Endodermal cell (in vitro differentiated cells): ENCODE data around the gene APCDD1. TPM values are rescaled to one million over a fixed set of nuclear protein-coding genes. Genes with fewer than 3 reads are reported as not detected.

Experiments used
- DNase-seq: peaks from one replicate; pipeline ENCODE4 v3.0.0-alpha.2; 2017
- H3K27ac ChIP-seq: 2 replicates; pipeline ENCODE4 v1.5.1; 2013; ENCODE audit warnings: mild to moderate bottlenecking, low read depth, low read length, moderate library complexity
- H3K27me3 ChIP-seq: 2 replicates; pipeline ENCODE4 v1.6.1; 2013; ENCODE audit warnings: mild to moderate bottlenecking, low read length, moderate library complexity; ENCODE audit not compliant: insufficient read depth, control insufficient read depth, poor library complexity, severe bottlenecking
- H3K36me3 ChIP-seq: 2 replicates; pipeline ENCODE4 v1.7.0; 2013; ENCODE audit warnings: mild to moderate bottlenecking, low read length, moderate library complexity; ENCODE audit not compliant: control insufficient read depth, insufficient read depth
- H3K4me1 ChIP-seq: one replicate; pipeline ENCODE4 v1.7.0; 2013; ENCODE audit warnings: low read length; ENCODE audit not compliant: control insufficient read depth, insufficient read depth
- H3K4me3 ChIP-seq: 2 replicates; pipeline ENCODE4 v1.5.1; 2013; ENCODE audit warnings: mild to moderate bottlenecking, low read length, moderate library complexity
- H3K9ac ChIP-seq: 2 replicates; pipeline ENCODE4 v1.6.1; 2013; ENCODE audit warnings: mild to moderate bottlenecking, low read length, moderate library complexity; ENCODE audit not compliant: poor library complexity, severe bottlenecking; ENCODE audit errors: extremely low read depth
- H3K9me3 ChIP-seq: 2 replicates; pipeline ENCODE4 v1.6.1; 2013; ENCODE audit warnings: mild to moderate bottlenecking, low read length, moderate library complexity; ENCODE audit not compliant: control insufficient read depth
- H3K27ac Mint-ChIP-seq: 2 replicates; pipeline ENCODE4 v1.8.0; 2020; ENCODE audit warnings: mixed read lengths
- H3K27me3 Mint-ChIP-seq: 2 replicates; pipeline ENCODE4 v1.8.0; 2021; ENCODE audit warnings: mild to moderate bottlenecking, mixed read lengths; ENCODE audit not compliant: insufficient read depth
- H3K36me3 Mint-ChIP-seq: 2 replicates; pipeline ENCODE4 v1.8.0; 2020; ENCODE audit warnings: low read depth, mixed read lengths
- H3K4me1 Mint-ChIP-seq: 2 replicates; pipeline ENCODE4 v1.8.0; 2020; ENCODE audit warnings: mixed read lengths
- H3K4me3 Mint-ChIP-seq: 2 replicates; pipeline ENCODE4 v1.8.0; 2020; ENCODE audit warnings: mild to moderate bottlenecking, moderate library complexity, mixed read lengths
- H3K9me3 Mint-ChIP-seq: 2 replicates; pipeline ENCODE4 v1.8.0; 2020; ENCODE audit warnings: mild to moderate bottlenecking, mixed read lengths
- WGBS, 2 experiments: methylation state at CpG; one replicate each; pipeline versions ENCODE4 v1.1.5 to v1.1.7; 2013; ENCODE audit warnings: missing lambda C conversion rate in 2 of 2, mixed read lengths in 1 of 2; ENCODE audit not compliant: insufficient coverage in 1 of 2, insufficient read length in 1 of 2; 5-methylcytosine and 5-hydroxymethylcytosine counted together
- total RNA-seq, 2 donors: library from RNA; stranded (reverse); fragmentation: NEBNext Ultra II Directional in 1 of 2; extraction: Animal tissue kit (Norgen Biotek cat#: 25700) in 1 of 2; gene quantifications; 2 replicates in 1 of 2; 3 replicates in 1 of 2; pipeline ENCODE4 v1.2.1, GENCODE V29; 2021
- TF ChIP-seq, protein P1 (sequence below): fragments of 200-600 bp; sonication (generic); conservative IDR thresholded peaks from 2 replicates; pipeline ENCODE4 v1.5.0; 2021; ENCODE audit warnings: antibody characterized with exemption, mild to moderate bottlenecking

The APCDD1 gene
- total RNA-seq, 2 donors from 2014 or later, result 6.5 to 9.0 TPM

DNA sequence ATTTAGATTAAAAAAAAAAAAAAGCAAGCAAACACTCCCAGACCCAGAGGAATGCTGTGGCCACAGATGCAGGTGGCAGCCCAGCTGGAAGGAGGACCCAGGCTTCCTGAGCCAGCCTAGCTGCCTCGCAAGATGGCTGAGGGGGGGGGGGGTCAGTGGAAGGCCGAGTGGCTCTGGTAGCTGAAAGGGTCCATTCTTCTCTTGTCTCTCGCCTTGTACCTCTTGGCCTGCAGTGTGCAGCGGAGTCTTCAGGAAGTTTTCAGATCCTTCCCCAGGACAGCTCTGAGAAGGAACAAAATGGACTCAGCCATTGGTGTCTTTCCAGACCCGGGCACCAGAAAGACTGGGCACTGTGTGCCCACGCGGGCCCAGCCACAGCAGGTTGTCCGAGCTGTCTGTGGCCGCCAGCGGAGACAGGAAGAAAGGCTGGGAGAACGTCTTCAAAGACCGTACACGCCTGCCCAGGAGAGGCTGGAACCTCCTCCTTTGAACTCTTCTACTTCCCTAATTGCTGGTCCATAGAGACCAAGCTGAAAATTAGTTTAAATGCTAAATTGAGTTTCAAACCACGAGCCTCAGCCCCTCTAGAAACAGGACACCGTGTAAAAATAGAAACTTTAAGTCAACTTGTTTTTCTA is 21.3 kb downstream of the APCDD1 start:
- Mint-ChIP-seq H3K4me3 (no peak overlapping the region), H3K27ac (no peak overlapping the region), H3K9me3 (no peaks in the 10 kb centered on the region), H3K27me3 (peaks cover 7% of the 10 kb centered on the region), H3K4me1 (peaks cover 15% of the 10 kb centered on the region), H3K36me3 (peaks cover 34% of the 10 kb centered on the region)
- 94% methylated on average over 11 to 15 of the region's 15 CpGs for WGBS, 2 experiments
- no peak overlapping the region for H3K9ac ChIP-seq
- peaks cover 3% of the 10 kb centered on the region for H3K36me3 ChIP-seq
- no peak for DNase-seq
- no peaks in the 10 kb centered on the region for H3K27me3 ChIP-seq
- TF ChIP-seq, protein P1, sequence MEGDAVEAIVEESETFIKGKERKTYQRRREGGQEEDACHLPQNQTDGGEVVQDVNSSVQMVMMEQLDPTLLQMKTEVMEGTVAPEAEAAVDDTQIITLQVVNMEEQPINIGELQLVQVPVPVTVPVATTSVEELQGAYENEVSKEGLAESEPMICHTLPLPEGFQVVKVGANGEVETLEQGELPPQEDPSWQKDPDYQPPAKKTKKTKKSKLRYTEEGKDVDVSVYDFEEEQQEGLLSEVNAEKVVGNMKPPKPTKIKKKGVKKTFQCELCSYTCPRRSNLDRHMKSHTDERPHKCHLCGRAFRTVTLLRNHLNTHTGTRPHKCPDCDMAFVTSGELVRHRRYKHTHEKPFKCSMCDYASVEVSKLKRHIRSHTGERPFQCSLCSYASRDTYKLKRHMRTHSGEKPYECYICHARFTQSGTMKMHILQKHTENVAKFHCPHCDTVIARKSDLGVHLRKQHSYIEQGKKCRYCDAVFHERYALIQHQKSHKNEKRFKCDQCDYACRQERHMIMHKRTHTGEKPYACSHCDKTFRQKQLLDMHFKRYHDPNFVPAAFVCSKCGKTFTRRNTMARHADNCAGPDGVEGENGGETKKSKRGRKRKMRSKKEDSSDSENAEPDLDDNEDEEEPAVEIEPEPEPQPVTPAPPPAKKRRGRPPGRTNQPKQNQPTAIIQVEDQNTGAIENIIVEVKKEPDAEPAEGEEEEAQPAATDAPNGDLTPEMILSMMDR, result no peak
- H3K4me1 ChIP-seq, result no peaks in the 10 kb centered on the region
- no peak overlapping the region for H3K27ac ChIP-seq
- H3K9me3 ChIP-seq, result no peaks in the 10 kb centered on the region
- no peak overlapping the region for H3K4me3 ChIP-seq

DNA sequence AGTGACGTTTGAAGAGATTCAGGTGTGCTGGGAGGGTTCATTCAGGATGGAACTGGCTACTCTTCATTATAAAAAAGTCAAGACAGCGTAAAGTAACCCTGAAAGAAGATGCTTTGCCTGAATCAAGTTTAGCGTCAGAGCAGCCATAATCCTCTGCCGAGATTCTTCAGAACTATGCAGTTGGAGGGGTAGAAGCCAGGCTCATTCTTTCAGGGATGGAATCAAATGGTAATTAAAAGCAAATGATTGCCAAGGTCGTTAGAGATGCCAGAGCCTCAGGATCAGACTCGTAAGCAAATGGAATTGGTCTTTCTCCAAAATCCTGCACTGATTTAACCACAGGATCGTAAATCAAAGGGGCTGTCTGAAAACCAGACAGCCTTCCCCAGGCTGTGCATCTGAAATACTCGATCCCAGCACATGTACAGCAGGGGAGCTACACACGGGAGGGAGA is 21.9 kb downstream of the APCDD1 start:
- H3K9me3 ChIP-seq, result no peaks in the 10 kb centered on the region

DNA sequence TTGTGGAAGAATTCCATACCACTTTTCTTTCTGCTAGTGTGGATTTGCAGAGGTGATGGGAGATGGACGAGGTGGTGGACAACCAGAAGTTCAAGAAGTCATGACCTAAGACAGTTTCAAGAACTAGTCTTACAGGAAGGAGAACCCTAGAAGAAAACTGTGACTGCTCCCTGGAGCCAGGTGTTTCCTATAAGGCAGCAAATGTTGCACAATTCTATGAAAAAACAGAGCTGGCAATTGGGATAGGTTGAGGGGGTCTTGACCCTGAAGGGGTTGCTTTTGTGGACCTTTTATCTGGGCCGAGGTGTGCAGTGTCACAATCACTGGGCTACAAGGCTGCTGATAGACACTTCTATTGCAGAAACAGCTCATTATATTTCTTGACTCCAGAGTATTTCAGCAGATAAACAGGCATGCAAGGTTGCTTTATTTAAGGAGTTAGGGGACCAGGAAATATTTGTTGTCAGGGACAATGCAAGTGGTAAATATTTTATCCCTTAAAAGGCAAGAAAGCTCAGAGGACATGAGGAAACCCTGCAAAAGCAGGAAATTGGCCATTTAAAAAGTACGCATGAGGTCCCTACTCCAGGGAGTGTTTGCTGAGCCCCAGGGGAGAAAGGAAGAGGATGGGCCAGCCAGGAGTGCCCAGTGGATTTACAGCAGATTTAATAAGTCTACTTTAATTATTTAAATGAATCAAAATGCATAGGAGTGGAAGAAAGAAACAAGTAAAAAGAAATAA is 22.9 kb downstream of the APCDD1 start:
- peaks cover 20% of the 10 kb centered on the region for H3K4me1 Mint-ChIP-seq
- H3K27ac ChIP-seq, result no peak overlapping the region
- H3K36me3 Mint-ChIP-seq, result peaks cover 23% of the 10 kb centered on the region
- H3K36me3 ChIP-seq, result peaks cover 3% of the 10 kb centered on the region
- no peaks in the 10 kb centered on the region for H3K9me3 ChIP-seq
- H3K27me3 ChIP-seq, result no peaks in the 10 kb centered on the region
- H3K4me1 ChIP-seq, result no peaks in the 10 kb centered on the region
- TF ChIP-seq, protein P1, result no peak
- no peak overlapping the region for H3K9ac ChIP-seq
- no peak for DNase-seq
- peak overlapping the region; percentile 35 for H3K27ac Mint-ChIP-seq
- peaks cover 7% of the 10 kb centered on the region for H3K27me3 Mint-ChIP-seq
- no peak overlapping the region for H3K4me3 ChIP-seq
- H3K4me3 Mint-ChIP-seq, result no peak overlapping the region
- 82 to 83% methylated on average over 2 to 3 of the region's 3 CpGs for WGBS, 2 experiments
- no peaks in the 10 kb centered on the region for H3K9me3 Mint-ChIP-seq

More for the DNA sequence above, 21.9 kb downstream of the APCDD1 start:
- WGBS, 2 experiments, result 88 to 93% methylated on average over 8 to 9 of the region's 9 CpGs
- Histone ChIP-seq H3K4me3 (no peak overlapping the region), H3K27ac (no peak overlapping the region), H3K36me3 (peaks cover 3% of the 10 kb centered on the region), H3K27me3 (no peaks in the 10 kb centered on the region), H3K9ac (no peak overlapping the region), H3K4me1 (no peaks in the 10 kb centered on the region)
- no peaks in the 10 kb centered on the region for H3K9me3 Mint-ChIP-seq
- peaks cover 7% of the 10 kb centered on the region for H3K27me3 Mint-ChIP-seq
- no peak overlapping the region for H3K4me3 Mint-ChIP-seq
- no peak overlapping the region for H3K27ac Mint-ChIP-seq
- TF ChIP-seq, protein P1, result no peak
- peaks cover 15% of the 10 kb centered on the region for H3K4me1 Mint-ChIP-seq
- DNase-seq, result no peak
- H3K36me3 Mint-ChIP-seq, result peaks cover 32% of the 10 kb centered on the region
